GM21786 (cell line): ENCODE data around the gene PCDHA7.
"Not testable (repeated sequence)": the region's sequence is repeated elsewhere in the genome, so short reads cannot be mapped to it uniquely, and the experiment has no call there.

Experiments used
- ATAC-seq: cut with Tn5 transposase; IDR thresholded peaks from one replicate; pipeline ENCODE4 v1.9.1; 2021; ENCODE audit not compliant: unreplicated experiment

PCDHA7 gene

GRCh38 chr5:140833993-140834392 lies at the start of gene PCDHA7:
PCDHA7 (plus strand) TSS chr5:140834269; CDS start chr5:140834384, 115 bp downstream.
- ATAC-seq, result no peak

- ATAC-seq, result no peak
These were observed 48.0 kb upstream of the PCDHA7 start, which contains the start of gene PCDHA1 for GRCh38 chr5:140785905-140786686. PCDHA1 (plus strand) TSS chr5:140786140.

- ATAC-seq, result not testable (repeated sequence)
These were observed 46.6 kb upstream of the PCDHA7 start for GRCh38 chr5:140787422-140787821.

GRCh38 chr5:140787849-140788504 lies 46.1 kb upstream of the PCDHA7 start:
- ATAC-seq, result not testable (repeated sequence)

- no peak for ATAC-seq
These were observed 43.0 kb upstream of the PCDHA7 start for GRCh38 chr5:140791089-140791488.

- no peak for ATAC-seq
These were observed 39.3 kb upstream of the PCDHA7 start, which contains the start of gene PCDHA2 for GRCh38 chr5:140794595-140795258. PCDHA2 (plus strand) TSS chr5:140794852.

- no peak for ATAC-seq
These were observed 38.8 kb upstream of the PCDHA7 start for GRCh38 chr5:140795259-140795641.

- not testable (repeated sequence) for ATAC-seq
These were observed 37.9 kb upstream of the PCDHA7 start for GRCh38 chr5:140796072-140796717.

GRCh38 chr5:140796718-140797095 lies 37.4 kb upstream of the PCDHA7 start:
- ATAC-seq, result no peak

- no peak for ATAC-seq
These were observed 33.1 kb upstream of the PCDHA7 start, which contains the start of gene PCDHA3 for GRCh38 chr5:140800816-140801493. PCDHA3 (plus strand) TSS chr5:140801057.

GRCh38 chr5:140801494-140801841 lies 32.6 kb upstream of the PCDHA7 start:
- ATAC-seq, result no peak

- ATAC-seq, result not testable (repeated sequence)
These were observed 31.7 kb upstream of the PCDHA7 start for GRCh38 chr5:140802381-140802780.

GRCh38 chr5:140802781-140803271 lies 31.2 kb upstream of the PCDHA7 start:
- no peak for ATAC-seq

GRCh38 chr5:140806834-140807775 lies 27.0 kb upstream of the PCDHA7 start, which contains the start of gene PCDHA4:
PCDHA4 (plus strand) TSS chr5:140807068.
- no peak for ATAC-seq

GRCh38 chr5:140808241-140808888 lies 25.7 kb upstream of the PCDHA7 start:
- ATAC-seq, result not testable (repeated sequence)

- no peak for ATAC-seq
These were observed 25.2 kb upstream of the PCDHA7 start for GRCh38 chr5:140808889-140809291.

GRCh38 chr5:140821375-140822280 lies 12.4 kb upstream of the PCDHA7 start, which contains the start of gene PCDHA5:
PCDHA5 (plus strand) TSS chr5:140821613.
- no peak for ATAC-seq

GRCh38 chr5:140822281-140822629 lies 11.8 kb upstream of the PCDHA7 start:
- ATAC-seq, result no peak
